Measurements from ENCODE around the gene PDE6A.

The PDE6A gene

DNA sequence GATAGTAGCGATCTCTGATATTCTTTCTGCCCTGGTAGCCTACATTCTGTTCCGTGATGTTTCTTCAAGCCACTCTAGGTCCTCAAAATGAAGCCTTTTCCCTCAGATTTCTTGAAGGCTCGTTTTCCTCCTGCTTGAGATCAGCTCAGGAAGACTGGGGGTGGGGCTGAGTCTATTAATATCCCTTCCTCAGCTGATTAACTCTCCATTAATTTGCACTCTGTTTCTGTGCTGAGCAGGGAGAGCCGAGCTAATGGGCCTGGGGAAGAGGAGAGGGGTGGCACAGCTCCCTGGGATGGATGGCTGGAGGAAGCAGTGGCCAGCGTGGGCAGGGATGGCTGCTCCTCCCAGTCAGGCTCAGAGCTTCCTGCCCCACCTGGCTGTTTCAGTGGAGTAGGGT is 121.2 kb downstream of the PDE6A start:
- H3K27ac ChIP-seq, result peak overlapping the region in 1 of 2 donors; percentile 11
- no peak overlapping the region for H3K4me3 ChIP-seq
- TF ChIP-seq, protein P1, sequence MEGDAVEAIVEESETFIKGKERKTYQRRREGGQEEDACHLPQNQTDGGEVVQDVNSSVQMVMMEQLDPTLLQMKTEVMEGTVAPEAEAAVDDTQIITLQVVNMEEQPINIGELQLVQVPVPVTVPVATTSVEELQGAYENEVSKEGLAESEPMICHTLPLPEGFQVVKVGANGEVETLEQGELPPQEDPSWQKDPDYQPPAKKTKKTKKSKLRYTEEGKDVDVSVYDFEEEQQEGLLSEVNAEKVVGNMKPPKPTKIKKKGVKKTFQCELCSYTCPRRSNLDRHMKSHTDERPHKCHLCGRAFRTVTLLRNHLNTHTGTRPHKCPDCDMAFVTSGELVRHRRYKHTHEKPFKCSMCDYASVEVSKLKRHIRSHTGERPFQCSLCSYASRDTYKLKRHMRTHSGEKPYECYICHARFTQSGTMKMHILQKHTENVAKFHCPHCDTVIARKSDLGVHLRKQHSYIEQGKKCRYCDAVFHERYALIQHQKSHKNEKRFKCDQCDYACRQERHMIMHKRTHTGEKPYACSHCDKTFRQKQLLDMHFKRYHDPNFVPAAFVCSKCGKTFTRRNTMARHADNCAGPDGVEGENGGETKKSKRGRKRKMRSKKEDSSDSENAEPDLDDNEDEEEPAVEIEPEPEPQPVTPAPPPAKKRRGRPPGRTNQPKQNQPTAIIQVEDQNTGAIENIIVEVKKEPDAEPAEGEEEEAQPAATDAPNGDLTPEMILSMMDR (IDR thresholded peaks at IDR 0.05), result no peak
- DNase-seq (ENCODE audit: low spot score), result no peak

- Histone ChIP-seq H3K4me3 (no peak overlapping the region), H3K27ac (no peak overlapping the region)
- DNase-seq (ENCODE audit: low spot score), result no peak
- TF ChIP-seq, protein P1 (IDR thresholded peaks at IDR 0.05), result no peak
Observed at GRCh38 chr5:149822301-149822700, 122.3 kb downstream of the PDE6A start.

DNA sequence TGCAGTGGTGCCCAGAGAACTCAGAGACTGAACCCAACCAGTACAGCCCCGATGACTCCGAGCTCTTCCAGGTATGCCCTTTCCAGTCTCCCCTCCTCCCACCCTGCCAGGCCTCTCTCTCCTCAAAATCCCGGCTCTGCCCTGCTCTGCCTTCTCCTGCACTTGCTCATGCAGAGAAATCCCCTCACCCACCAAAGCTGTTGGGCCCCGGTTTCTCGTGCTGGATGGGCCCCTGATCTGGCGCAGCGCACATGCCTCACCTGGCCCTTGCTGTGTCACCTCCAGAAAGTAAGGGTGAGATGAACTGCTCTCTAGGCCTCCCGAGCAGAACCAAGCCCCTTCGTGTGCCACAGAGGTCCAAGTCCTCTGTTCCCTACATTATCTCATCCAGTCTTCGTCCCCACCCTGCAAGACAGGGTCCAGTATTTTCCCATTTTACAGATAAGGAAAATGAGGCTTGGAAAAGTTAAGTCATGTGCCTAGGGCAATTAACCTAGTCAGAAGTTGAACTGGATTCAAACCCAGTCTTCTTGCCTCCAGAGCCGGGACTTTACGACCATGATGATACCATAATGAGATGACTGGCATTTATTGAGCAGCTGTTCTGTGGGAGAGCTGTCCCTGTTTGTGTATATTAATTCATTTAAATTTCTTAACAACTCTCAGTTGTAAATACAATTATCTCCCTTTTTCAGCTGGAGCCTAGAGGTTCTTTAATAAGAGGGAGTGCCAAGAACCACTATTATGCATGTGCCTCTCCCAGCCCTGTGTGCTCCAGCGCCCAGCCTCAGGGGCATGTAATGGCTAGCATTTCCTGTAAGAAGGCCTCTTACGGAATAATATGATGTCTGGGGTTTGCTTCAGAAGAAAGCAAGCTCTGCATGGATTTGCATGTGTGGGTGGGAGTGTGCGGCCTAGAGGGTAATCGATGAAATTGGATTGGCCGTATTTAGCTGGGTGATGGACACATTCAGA is 123.8 kb downstream of the PDE6A start:
- Histone ChIP-seq H3K4me3 (no peak overlapping the region), H3K27ac (no peak overlapping the region)
- DNase-seq (ENCODE audit: low spot score), result no peak
- TF ChIP-seq, protein P1 (IDR thresholded peaks at IDR 0.05), result no peak

DNA sequence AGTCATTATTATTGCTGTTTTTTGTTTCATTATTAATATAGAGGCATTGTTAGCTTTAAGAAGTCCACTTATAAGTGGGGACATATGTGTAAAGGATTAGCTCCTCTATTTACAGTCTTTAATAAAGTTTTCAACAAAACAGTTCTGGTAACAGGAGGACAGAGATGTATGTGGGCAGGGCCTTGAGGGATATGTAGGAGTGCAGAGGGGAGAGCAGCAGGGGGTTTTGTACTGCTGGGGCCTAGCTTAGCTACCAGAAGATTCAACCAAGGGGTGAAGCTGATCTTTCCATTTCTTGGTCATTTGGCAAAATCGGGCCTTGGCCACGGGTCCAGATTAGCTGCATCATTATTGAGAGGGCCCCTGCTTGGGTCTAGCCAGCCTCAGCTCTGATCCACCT is 124.6 kb downstream of the PDE6A start:
- Histone ChIP-seq H3K27ac (no peak overlapping the region), H3K4me3 (no peak overlapping the region)
- DNase-seq (ENCODE audit: low spot score), result no peak
- TF ChIP-seq, protein P1 (IDR thresholded peaks at IDR 0.05), result no peak

DNA sequence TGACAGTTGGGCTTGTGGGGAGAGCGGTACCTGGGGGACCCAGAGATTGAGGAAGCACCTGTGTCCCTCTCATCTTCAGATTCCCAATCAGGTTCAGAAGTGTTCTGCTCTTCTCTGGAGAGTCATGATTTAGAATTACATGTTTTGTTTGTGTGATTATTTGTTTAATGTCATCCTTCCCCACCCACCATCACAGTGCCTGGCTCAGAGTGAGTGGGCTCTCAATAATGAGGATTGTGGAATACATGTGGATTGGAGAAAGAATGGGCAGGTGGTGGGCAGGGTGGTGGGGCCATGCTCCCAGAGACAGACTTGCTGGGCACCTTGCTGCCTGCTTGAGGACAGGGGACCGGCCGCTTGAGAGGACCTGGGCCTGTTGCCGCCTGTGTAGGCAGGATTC is 126.5 kb downstream of the PDE6A start:
- H3K4me3 ChIP-seq, result no peak overlapping the region
- H3K27ac ChIP-seq, result no peak overlapping the region
- TF ChIP-seq, protein P1 (IDR thresholded peaks at IDR 0.05), result no peak
- DNase-seq (ENCODE audit: low spot score), result no peak

DNA sequence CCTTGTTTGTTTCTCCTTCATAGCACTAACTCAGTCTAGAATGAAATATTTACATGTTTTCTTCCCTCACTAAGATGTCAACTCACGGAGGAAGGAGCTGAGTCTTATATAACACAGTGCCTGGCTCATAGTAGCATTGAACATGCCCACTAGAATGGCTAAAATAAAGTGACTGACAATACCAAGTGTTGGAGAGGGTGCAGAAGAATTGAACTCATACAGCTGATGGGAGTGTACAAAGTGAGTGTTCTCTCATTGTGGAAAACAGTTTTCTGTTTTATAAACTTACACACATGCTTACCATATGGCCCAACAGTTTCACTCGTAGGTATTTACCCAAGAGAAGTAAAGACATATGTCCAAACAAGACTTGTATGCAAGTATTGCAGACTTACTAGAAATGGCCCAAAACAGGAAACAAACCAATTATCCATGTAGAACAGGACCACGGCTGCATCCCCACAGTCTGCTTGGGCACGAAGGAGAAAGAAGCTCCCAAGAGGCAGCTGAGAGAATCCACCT is 127.0 kb downstream of the PDE6A start:
- Histone ChIP-seq H3K27ac (no peak overlapping the region), H3K4me3 (no peak overlapping the region)
- no peak for DNase-seq (ENCODE audit: low spot score)
- TF ChIP-seq, protein P1 (IDR thresholded peaks at IDR 0.05), result no peak

GRCh38 chr5:149816661-149817060 is 127.9 kb downstream of the PDE6A start:
- DNase-seq (ENCODE audit: low spot score), result no peak
- Histone ChIP-seq H3K4me3 (no peak overlapping the region), H3K27ac (no peak overlapping the region)
- TF ChIP-seq, protein P1 (IDR thresholded peaks at IDR 0.05), result no peak
